ENCODE data around the gene CCDC69. TPM values are rescaled to one million over a fixed set of nuclear protein-coding genes. Genes with fewer than 3 reads are reported as not detected.
A peak's percentile ranks its signal among the peaks of the same experiment; 100 is the strongest.
"Not testable (repeated sequence)": the region's sequence is repeated elsewhere in the genome, so short reads cannot be mapped to it uniquely, and the experiment has no call there.

Gene CCDC69
- total RNA-seq, 2 donors from 2014 or later, result 27.4 to 40.1 TPM

DNA sequence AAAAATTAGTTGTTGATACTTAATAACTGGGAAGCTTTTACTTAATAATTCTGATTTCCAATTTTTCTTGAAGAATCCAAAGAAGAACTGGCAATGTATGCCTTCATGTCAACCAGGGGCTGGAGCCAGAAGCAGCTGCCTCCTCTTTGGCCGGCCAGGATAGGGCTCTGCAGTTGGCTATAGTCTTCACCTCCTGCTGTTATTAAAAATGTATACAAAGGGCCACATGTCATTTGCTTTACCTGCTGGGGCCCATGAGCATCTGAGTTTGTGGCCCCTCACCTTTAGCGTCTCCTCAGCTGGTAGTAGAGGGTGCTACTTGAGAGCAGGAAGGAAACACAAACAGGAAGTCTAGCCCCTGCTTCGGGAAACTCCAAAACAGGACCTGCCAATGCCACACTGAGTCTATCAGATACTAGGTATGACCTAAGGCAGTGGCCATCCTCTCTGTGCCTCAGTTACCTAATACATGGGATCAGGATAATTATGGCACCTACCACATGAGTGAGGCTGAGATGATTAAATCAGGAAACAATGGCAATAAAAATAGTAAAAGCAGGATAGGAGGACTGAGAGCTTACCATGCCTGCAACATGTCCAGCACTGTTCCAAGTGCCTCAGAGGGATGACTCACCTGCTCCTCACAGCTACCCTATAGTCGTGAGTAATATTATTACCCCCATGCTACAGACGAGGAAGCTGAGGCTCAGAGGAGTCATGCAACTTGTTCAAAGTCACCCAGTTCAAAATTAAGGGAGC is 21.3 kb downstream of the CCDC69 start:
- Mint-ChIP-seq H3K4me3 (peak overlapping the region; percentile 51), H3K36me3 (ENCODE audit: low read depth) (peaks cover 41% of the 10 kb centered on the region), H3K9me3 (no peaks in the 10 kb centered on the region)

DNA sequence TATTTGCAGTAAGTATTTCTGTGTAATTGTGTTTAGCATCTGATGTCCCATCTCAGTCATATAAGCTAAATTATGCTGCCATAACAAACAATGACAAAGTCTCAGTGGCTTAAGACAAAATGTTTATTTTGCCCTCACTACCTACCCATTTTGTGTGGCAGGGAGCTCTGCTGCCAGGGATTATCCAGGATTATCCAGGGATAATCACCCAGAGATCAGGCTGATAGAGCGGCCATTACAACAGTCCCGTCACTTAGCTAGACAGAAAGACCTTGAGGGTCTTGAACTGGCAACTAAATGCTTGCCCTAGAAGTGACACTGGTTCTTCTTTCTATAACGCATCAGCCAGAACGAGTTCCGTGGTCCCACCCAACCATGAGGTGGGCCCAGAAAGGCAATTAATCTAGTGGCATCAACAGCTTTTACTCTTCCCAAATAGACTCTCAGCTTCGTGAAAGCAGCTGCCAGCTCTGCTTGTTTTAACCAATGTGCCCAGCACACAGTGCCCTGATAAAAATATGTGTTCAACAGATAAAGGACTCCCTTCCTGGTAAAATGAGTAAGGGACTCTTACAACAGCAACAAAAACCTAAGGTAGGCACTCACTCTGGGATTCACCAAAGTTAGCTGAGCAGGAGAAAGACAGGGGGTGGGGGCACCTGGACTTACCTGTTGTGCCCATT is 22.8 kb downstream of the CCDC69 start:
- peaks cover 18% of the 10 kb centered on the region for H3K4me1 Mint-ChIP-seq
- no peak for ATAC-seq (replicated peaks)
- peak overlapping the region; percentile 81 for H3K27ac Mint-ChIP-seq
- no peaks in the 10 kb centered on the region for H3K9me3 Mint-ChIP-seq
- H3K27me3 Mint-ChIP-seq, result no peaks in the 10 kb centered on the region
- peaks cover 56% of the 10 kb centered on the region for H3K36me3 Mint-ChIP-seq (ENCODE audit: low read depth)
- H3K4me3 Mint-ChIP-seq, result no peak overlapping the region

More for the DNA sequence above, 21.3 kb downstream of the CCDC69 start:
- Mint-ChIP-seq H3K27ac (peak overlapping the region; percentile 81), H3K4me1 (peaks cover 10% of the 10 kb centered on the region), H3K27me3 (no peaks in the 10 kb centered on the region)
- ATAC-seq (replicated peaks), result peak; percentile 100

DNA sequence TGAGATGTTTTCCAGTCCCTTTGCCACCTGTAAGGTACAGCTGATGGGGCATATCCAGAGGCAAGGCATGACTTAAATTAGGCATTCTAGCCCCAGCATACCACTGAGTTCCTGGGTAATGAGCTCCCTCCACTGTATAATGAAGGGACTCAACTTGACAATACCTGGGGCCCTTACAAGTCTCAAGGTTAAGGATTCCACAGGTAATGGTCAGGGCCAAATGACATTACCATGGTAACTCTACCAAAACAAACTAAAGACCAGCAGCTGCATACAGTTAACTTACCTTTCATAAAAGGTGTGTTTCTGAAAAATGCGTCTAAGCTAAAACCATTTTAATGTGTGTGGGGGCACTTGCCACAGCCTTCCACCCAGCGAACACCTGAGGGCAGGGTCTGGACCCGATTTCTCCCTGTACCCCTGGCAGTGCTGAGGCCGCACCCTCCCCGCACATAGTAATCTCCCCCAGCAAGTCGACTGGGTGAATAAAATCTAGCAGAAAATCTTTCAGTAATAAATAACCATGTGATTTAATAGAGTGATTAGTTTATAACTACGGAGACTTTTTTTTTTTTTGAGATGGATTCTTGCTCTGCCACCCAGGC is 24.2 kb downstream of the CCDC69 start:
- Mint-ChIP-seq H3K36me3 (ENCODE audit: low read depth) (peaks cover 69% of the 10 kb centered on the region), H3K27me3 (no peaks in the 10 kb centered on the region), H3K27ac (peak overlapping the region; percentile 78), H3K4me1 (peaks cover 20% of the 10 kb centered on the region), H3K4me3 (no peak overlapping the region), H3K9me3 (no peaks in the 10 kb centered on the region)
- no peak for ATAC-seq (replicated peaks)

DNA sequence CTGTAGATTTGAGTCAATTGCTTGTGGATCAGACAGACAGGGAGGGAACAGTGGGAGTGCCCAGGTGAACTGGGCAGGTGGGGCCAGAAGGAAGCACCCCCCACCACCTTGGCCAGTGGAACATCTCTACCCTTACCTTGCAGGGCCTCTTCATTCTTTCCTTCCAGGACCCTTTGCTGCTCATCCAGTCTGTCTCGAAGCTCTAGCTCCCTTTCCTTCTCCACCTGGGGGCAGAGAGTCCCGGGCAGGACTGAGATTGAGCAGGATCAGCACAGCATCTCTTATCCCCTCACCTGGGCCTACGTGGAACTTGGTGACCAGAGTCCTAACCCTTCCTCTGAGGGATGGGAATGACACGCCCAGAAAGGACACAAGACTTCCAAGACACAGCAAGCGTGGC is 25.0 kb downstream of the CCDC69 start:
- Mint-ChIP-seq H3K4me1 (peaks cover 20% of the 10 kb centered on the region), H3K9me3 (no peaks in the 10 kb centered on the region), H3K27me3 (no peaks in the 10 kb centered on the region), H3K36me3 (ENCODE audit: low read depth) (peaks cover 76% of the 10 kb centered on the region), H3K27ac (peak overlapping the region; percentile 78), H3K4me3 (no peak overlapping the region)
- no peak for ATAC-seq (replicated peaks)

DNA sequence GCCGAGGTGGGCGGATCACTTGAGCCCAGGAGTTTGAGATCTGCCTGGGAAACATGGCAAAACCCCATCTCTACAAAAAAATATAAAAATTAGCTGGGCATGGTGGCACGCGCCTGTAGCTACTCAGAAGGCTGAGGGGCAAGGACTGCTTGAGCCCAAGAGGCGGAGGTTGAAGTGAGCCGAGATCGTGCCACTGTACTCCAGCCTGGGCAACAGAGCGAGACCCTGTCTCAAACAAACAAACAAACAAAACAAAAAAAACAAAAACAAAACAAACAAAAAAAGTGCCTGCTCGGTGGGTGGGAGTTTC is 26.6 kb downstream of the CCDC69 start:
- peaks cover 90% of the 10 kb centered on the region for H3K36me3 Mint-ChIP-seq (ENCODE audit: low read depth)
- not testable (repeated sequence) for H3K27ac Mint-ChIP-seq; H3K9me3 Mint-ChIP-seq; ATAC-seq (replicated peaks); H3K27me3 Mint-ChIP-seq; H3K4me3 Mint-ChIP-seq
- peaks cover 16% of the 10 kb centered on the region for H3K4me1 Mint-ChIP-seq

DNA sequence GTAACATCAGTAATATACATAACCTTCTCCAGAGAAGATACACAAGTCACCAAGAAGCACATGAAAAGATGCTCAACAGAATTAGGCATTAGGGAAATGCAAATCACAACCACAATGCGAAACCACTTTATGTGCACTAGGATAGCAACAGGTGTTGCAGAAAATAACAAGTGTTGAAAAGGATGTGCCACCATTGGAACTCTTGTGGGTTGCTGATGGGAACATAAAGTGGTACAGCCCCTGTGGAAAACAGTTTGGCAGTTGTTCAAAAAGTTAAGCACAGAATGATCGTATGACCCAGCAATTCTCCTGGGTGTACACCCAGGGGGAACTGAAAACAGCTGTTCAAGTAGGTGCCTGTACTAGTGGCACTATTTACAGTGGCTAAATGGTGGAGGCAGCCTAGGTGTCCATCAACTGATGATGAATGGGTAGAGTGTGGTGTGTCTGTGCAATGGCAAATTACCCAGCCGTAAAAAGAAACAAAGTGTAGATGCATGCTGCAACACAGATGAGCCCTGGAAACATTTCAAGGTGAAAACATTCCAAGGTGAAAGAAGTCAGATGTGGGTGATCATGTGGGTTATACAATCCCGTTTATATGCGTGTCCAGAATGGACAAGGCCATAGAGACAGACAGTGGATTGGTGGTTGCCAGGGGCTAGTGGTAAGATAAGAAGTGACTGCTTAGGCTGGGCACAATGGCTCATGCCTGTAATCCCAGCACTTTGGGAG is 27.2 kb downstream of the CCDC69 start:
- Mint-ChIP-seq H3K27ac (peak overlapping the region; percentile 12), H3K27me3 (no peaks in the 10 kb centered on the region), H3K4me3 (no peak overlapping the region), H3K36me3 (ENCODE audit: low read depth) (peaks cover 94% of the 10 kb centered on the region), H3K4me1 (peaks cover 16% of the 10 kb centered on the region), H3K9me3 (no peaks in the 10 kb centered on the region)
- ATAC-seq (replicated peaks), result peak; percentile 34

DNA sequence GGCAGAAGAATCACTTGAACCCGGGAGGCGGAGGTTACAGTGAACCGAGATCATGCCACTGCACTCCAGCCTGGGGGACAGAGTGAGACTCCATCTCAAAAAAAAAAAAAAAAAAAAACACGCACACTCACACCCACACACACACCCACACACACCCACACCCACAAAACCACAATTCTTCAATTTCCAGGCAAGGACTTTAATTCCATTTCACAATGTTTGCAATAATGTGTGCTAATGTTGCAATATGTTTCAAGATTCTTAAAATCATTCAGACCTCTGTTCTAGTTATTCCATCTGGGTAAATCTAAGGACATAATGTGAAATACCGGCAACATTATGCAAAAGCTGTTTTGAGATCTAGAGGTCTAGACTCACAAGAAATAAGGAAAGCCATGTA is 28.3 kb downstream of the CCDC69 start:
- Mint-ChIP-seq H3K4me3 (peak overlapping the region; percentile 12), H3K4me1 (peaks cover 23% of the 10 kb centered on the region)
- no peak for ATAC-seq (replicated peaks)

DNA sequence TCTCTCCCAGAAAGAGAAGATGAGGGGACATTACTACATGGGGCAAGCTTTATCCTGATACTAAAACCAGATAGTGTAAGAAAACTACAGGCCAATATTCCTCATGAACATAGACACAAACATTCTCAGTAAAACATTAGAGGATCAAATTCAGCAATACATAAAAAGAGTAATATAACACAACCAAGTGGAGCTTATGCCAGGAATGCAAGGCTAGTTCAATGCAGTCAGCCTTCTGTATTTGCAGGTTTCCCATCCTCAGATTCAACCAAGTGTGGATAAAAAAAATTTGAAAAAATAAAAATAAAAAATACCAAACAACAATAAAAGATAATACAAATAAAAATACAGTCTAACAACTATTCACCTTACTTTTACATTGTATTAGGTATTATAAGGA is 31.3 kb downstream of the CCDC69 start:
- no peak overlapping the region for H3K4me3 Mint-ChIP-seq
- H3K4me1 Mint-ChIP-seq, result peaks cover 29% of the 10 kb centered on the region
- ATAC-seq (replicated peaks), result no peak
- peaks cover 92% of the 10 kb centered on the region for H3K36me3 Mint-ChIP-seq (ENCODE audit: low read depth)
- H3K27me3 Mint-ChIP-seq, result no peaks in the 10 kb centered on the region
- H3K9me3 Mint-ChIP-seq, result peaks cover 4% of the 10 kb centered on the region
- H3K27ac Mint-ChIP-seq, result peak overlapping the region; percentile 14

More for the DNA sequence above, 28.3 kb downstream of the CCDC69 start:
- H3K27ac Mint-ChIP-seq, result peak overlapping the region; percentile 12
- peaks cover 94% of the 10 kb centered on the region for H3K36me3 Mint-ChIP-seq (ENCODE audit: low read depth)
- H3K27me3 Mint-ChIP-seq, result no peaks in the 10 kb centered on the region
- H3K9me3 Mint-ChIP-seq, result no peaks in the 10 kb centered on the region

DNA sequence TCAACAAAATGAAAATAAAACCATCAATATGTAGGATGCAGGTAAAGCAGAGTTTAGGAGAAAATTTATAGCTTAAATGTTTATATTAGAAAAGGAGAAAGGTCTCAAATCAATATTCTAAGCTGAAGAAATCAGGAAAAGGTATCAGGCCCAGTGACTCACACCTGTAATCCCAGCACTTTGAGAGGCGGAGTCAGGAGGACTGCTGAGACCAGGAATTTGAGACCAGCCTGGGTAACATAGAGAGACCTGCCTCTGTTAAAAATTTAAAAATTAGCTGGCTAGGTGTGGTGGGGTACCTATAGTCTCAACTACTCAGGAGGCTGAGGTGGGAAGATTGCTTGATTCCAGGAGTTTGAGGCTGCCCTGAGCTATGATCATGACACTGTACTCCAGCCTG is 32.2 kb downstream of the CCDC69 start:
- H3K27me3 Mint-ChIP-seq, result no peaks in the 10 kb centered on the region
- H3K36me3 Mint-ChIP-seq (ENCODE audit: low read depth), result peaks cover 92% of the 10 kb centered on the region
- peaks cover 24% of the 10 kb centered on the region for H3K4me1 Mint-ChIP-seq
- ATAC-seq (replicated peaks), result no peak
- peak overlapping the region; percentile 14 for H3K27ac Mint-ChIP-seq
- H3K4me3 Mint-ChIP-seq, result peak overlapping the region; percentile 18
- H3K9me3 Mint-ChIP-seq, result peaks cover 4% of the 10 kb centered on the region

DNA sequence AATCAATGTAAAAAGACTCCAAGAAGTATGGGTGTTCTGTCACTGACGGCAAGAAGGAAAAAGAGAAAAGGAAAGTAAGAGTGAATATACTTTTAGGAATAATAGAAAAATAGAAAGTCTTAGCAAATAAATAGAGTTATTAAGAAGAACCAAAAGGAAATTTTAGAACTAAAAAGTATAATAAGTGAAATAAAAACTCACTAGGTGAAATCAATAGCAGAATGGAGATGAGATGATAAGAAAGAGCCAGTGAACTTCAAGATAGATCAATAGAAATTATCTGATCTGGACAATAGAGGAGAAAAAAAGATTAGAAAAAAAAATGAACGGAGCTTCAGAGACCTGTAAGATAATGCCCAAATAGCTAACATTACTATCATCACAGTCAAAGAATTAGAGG is 34.7 kb downstream of the CCDC69 start:
- Mint-ChIP-seq H3K27ac (peak overlapping the region; percentile 21), H3K4me1 (peaks cover 13% of the 10 kb centered on the region), H3K9me3 (peaks cover 4% of the 10 kb centered on the region), H3K27me3 (no peaks in the 10 kb centered on the region), H3K36me3 (ENCODE audit: low read depth) (peaks cover 91% of the 10 kb centered on the region), H3K4me3 (no peak overlapping the region)
- no peak for ATAC-seq (replicated peaks)

DNA sequence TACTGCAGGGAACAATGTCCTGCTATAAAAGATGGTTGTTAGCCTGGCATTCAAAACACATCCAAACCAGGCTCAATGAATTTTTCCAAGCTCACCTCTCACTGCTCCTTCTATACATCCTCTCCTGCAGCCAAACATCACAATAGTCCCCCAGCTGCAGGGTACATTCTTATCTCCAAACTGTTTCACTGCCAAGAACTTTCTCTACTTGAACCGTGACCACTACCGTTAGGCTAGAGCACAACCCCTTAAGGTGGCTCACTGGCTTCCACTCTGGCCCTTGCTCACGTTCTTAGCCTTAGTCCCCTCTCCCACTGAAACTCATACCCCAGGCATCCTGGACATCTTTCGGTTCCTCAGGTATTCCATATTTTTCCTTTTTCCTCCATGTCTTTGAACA is 37.4 kb downstream of the CCDC69 start:
- Mint-ChIP-seq H3K27me3 (no peaks in the 10 kb centered on the region), H3K27ac (peak overlapping the region; percentile 62), H3K36me3 (ENCODE audit: low read depth) (peaks cover 81% of the 10 kb centered on the region), H3K4me3 (no peak overlapping the region), H3K9me3 (peaks cover 4% of the 10 kb centered on the region), H3K4me1 (peaks cover 16% of the 10 kb centered on the region)
- no peak for ATAC-seq (replicated peaks)

DNA sequence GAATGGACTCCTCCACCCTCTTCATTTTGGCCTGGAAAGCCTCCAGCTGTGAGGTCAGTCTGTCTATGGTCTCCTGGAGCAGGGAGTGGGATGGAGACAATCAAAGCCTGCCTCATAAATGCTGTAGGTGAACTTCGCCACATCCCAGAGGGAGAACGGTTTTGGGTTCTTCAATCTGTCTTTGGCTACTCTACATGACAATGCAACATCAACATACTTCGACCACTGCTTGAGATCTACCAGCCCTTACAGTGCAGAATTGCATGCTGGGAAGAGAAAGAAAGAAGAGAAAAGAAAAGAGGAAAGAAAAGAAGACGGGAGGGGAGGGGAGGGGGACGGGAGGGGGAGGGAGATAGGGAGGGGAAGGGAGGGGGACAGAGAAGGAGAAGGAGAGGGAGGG is 37.8 kb downstream of the CCDC69 start:
- ATAC-seq (replicated peaks), result no peak
- Mint-ChIP-seq H3K9me3 (peaks cover 4% of the 10 kb centered on the region), H3K36me3 (ENCODE audit: low read depth) (peaks cover 81% of the 10 kb centered on the region), H3K27me3 (no peaks in the 10 kb centered on the region), H3K27ac (peak overlapping the region; percentile 62), H3K4me1 (peaks cover 11% of the 10 kb centered on the region), H3K4me3 (no peak overlapping the region)

DNA sequence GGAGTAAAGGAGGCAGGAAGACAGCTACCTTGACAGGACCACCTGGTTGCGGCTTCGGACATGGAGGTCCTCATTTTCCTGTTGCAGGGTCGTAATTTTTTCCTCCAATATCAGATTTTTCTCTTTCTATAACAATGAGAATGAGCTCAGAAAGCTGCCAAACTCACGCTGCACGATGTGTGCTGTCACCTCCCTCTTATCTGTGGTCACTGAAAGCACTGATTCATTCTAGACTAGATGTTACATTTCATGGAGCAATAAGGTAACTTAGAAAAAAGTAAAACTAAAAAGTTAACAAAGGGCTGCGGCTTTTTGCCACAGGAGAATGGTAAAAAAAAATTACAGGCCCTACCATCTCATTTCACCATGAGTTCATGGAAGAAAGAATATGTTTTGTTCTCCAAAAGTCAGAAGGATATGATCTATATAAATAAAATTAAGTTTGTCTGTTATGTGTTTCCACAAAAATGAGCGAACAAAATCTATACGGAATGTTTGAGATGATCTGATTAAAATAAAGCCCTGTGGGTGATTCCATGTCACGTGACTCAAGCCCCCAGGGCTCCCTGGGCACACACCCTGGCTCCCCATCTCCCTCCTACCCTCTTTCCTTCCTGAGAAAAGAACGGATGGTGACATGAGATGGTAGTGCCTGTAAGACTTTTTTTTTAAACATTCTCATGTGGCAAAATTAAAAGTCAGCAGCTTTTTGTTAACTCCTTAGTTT is 39.4 kb downstream of the CCDC69 start:
- Mint-ChIP-seq H3K27me3 (no peaks in the 10 kb centered on the region), H3K4me3 (no peak overlapping the region), H3K36me3 (ENCODE audit: low read depth) (peaks cover 71% of the 10 kb centered on the region), H3K27ac (peak overlapping the region; percentile 20), H3K9me3 (no peaks in the 10 kb centered on the region), H3K4me1 (peaks cover 4% of the 10 kb centered on the region)
- no peak for ATAC-seq (replicated peaks)
